Esophagus muscularis mucosa (tissue), 4 donors: ENCODE data around the gene PDGFRB. TPM values are rescaled to one million over a fixed set of nuclear protein-coding genes. Genes with fewer than 3 reads are reported as not detected.

Experiments used
- DNase-seq: peaks from one replicate; pipeline ENCODE4 v3.0.0-alpha.2; 2017; ENCODE audit errors: extremely low spot score
- H3K27ac ChIP-seq, 4 donors: fragments of 200-600 bp; sonication (generic); replicated peaks in 1 of 4; 1 replicate in 3 of 4; 2 replicates in 1 of 4; pipeline ENCODE4 v1.5.1; 2016 to 2019; ENCODE audit warnings: mild to moderate bottlenecking in 1 of 4
- H3K27me3 ChIP-seq, 4 donors: fragments of 200-600 bp; sonication (generic); one replicate each; pipeline versions ENCODE4 v1.5.1 to v1.6.0; 2016 to 2019
- H3K36me3 ChIP-seq, 4 donors: fragments of 200-600 bp; sonication (generic); one replicate each; pipeline ENCODE4 v1.5.1; 2016 to 2019
- H3K4me1 ChIP-seq, 4 donors: fragments of 200-600 bp; sonication (generic); one replicate each; pipeline ENCODE4 v1.5.1; 2016 to 2019
- H3K4me3 ChIP-seq, 4 donors: fragments of 200-600 bp; sonication (generic); 1 replicate in 2 of 4; 2 replicates in 2 of 4; pipeline ENCODE4 v1.5.1; 2016 to 2019; ENCODE audit warnings: mild to moderate bottlenecking in 4 of 4, moderate library complexity in 1 of 4
- H3K9me3 ChIP-seq, 4 donors: fragments of 200-600 bp; sonication (generic); 1 replicate in 3 of 4; 2 replicates in 1 of 4; pipeline ENCODE4 v1.5.1; 2016 to 2019
- CTCF ChIP-seq, 3 experiments: fragments of 200-600 bp in 2 of 3; fragments of 450-650 bp in 1 of 3; sonication (generic) in 2 of 3; IDR thresholded peaks; one replicate each; pipeline ENCODE4 v1.5.1; 2017 to 2019; ENCODE audit warnings: antibody characterized with exemption in 3 of 3, mild to moderate bottlenecking in 2 of 3, moderate library complexity in 1 of 3
- EP300 ChIP-seq: sonication (generic); formaldehyde crosslinking; IDR thresholded peaks from one replicate; pipeline ENCODE4 v1.6.1; 2017; ENCODE audit warnings: antibody characterized with exemption
- POLR2A ChIP-seq: fragments of 450-650 bp; IDR thresholded peaks from one replicate; pipeline ENCODE4 v1.6.1; 2017; ENCODE audit warnings: antibody characterized with exemption, moderate library complexity, mild to moderate bottlenecking, low read depth
- POLR2AphosphoS5 ChIP-seq, 2 donors: sonication (generic); formaldehyde crosslinking; IDR thresholded peaks; one replicate each; pipeline ENCODE4 v1.6.1; 2017; ENCODE audit warnings: antibody characterized with exemption in 2 of 2
- WGBS: methylation state at CpG from one replicate; pipeline ENCODE4 v1.1.5; 2018; 5-methylcytosine and 5-hydroxymethylcytosine counted together
- intact Hi-C: fragments of 100-400 bp; cut with DNase I; formaldehyde crosslinking; loops from one replicate; pipeline ENCODE4 v1.15.1; 2023
- total RNA-seq, 4 donors: library from RNA; depleted of rRNA; stranded (reverse); fragments of >200 nt; gene quantifications; one replicate each; pipeline versions ENCODE4 v1.1.0 to v1.2.1, GENCODE V29; 2016

The PDGFRB gene
- total RNA-seq, 4 donors from 2014 or later = 83.1 to 219 (median 141) TPM

GRCh38 chr5:150068071-150068470, 87.6 kb downstream of the PDGFRB start:
- intact Hi-C loops = no loop called here
- 97% methylated on average over 6 of the region's 6 CpGs for WGBS

GRCh38 chr5:150067405-150067960, 88.2 kb downstream of the PDGFRB start:
- 90% methylated on average over 6 of the region's 6 CpGs for WGBS
- intact Hi-C loops = no loop called here
- H3K27ac ChIP-seq = no peak overlapping the region
- TF ChIP-seq EP300 (no peak), POLR2AphosphoS5 (IDR thresholded peaks at IDR 0.05) (no peak), POLR2A (no peak), CTCF (IDR thresholded peaks at IDR 0.05) (no peak)
- no peaks in the 10 kb centered on the region for H3K9me3 ChIP-seq
- no peak for DNase-seq
- peaks cover 0 to 3% (median 0%) of the 10 kb centered on the region in 4 donors for H3K27me3 ChIP-seq
- no peak overlapping the region for H3K4me3 ChIP-seq
- H3K36me3 ChIP-seq = no peaks in the 10 kb centered on the region
- H3K4me1 ChIP-seq = peaks cover 0 to 15% (median 12%) of the 10 kb centered on the region in 4 donors

More at GRCh38 chr5:150068071-150068470, 87.6 kb downstream of the PDGFRB start:
- Histone ChIP-seq H3K27me3 (peaks cover 0 to 3% (median 0%) of the 10 kb centered on the region in 4 donors), H3K4me3 (no peak overlapping the region), H3K9me3 (no peaks in the 10 kb centered on the region), H3K4me1 (peaks cover 0 to 15% (median 12%) of the 10 kb centered on the region in 4 donors), H3K27ac (no peak overlapping the region), H3K36me3 (peaks cover 0 to 3% (median 0%) of the 10 kb centered on the region in 4 donors)
- TF ChIP-seq POLR2A (no peak), POLR2AphosphoS5 (IDR thresholded peaks at IDR 0.05) (no peak), CTCF (IDR thresholded peaks at IDR 0.05) (no peak), EP300 (no peak)
- no peak for DNase-seq

- WGBS = 97% methylated on average over 2 of the region's 2 CpGs
- H3K4me1 ChIP-seq = peaks cover 0 to 15% (median 12%) of the 10 kb centered on the region in 4 donors
- peaks cover 0 to 3% (median 0%) of the 10 kb centered on the region in 4 donors for H3K27me3 ChIP-seq
- TF ChIP-seq POLR2A (no peak), POLR2AphosphoS5 (IDR thresholded peaks at IDR 0.05) (no peak), EP300 (no peak), CTCF (IDR thresholded peaks at IDR 0.05) (no peak)
- no peaks in the 10 kb centered on the region for H3K36me3 ChIP-seq
- no peak for DNase-seq
- intact Hi-C loops = no loop called here
- no peak overlapping the region for H3K4me3 ChIP-seq
- no peaks in the 10 kb centered on the region for H3K9me3 ChIP-seq
- H3K27ac ChIP-seq = no peak overlapping the region
Measured at GRCh38 chr5:150066901-150067396, 88.7 kb downstream of the PDGFRB start.

GRCh38 chr5:150066436-150066835, 89.2 kb downstream of the PDGFRB start:
- H3K4me1 ChIP-seq = peaks cover 0 to 15% (median 12%) of the 10 kb centered on the region in 4 donors
- intact Hi-C loops = no loop called here
- no peaks in the 10 kb centered on the region for H3K9me3 ChIP-seq
- TF ChIP-seq POLR2A (no peak), POLR2AphosphoS5 (IDR thresholded peaks at IDR 0.05) (no peak), CTCF (IDR thresholded peaks at IDR 0.05) (no peak), EP300 (no peak)
- H3K27me3 ChIP-seq = peaks cover 0 to 3% (median 0%) of the 10 kb centered on the region in 4 donors
- H3K27ac ChIP-seq = no peak overlapping the region
- WGBS = 95% methylated on average over 5 of the region's 5 CpGs
- H3K36me3 ChIP-seq = no peaks in the 10 kb centered on the region
- no peak for DNase-seq
- no peak overlapping the region for H3K4me3 ChIP-seq
